ENCODE results near the gene UBLCP1. TPM values are rescaled to one million over a fixed set of nuclear protein-coding genes. Genes with fewer than 3 reads are reported as not detected.
"Not testable (repeated sequence)": the region's sequence is repeated elsewhere in the genome, so short reads cannot be mapped to it uniquely, and the experiment has no call there.

Gene UBLCP1
- total and polyA plus RNA-seq, 11 donors: 11.9 to 20.4 (median 14.4) TPM

- H3K4me1 ChIP-seq: no peaks in the 10 kb centered on the region
- intact Hi-C loops (cut with DNase I): no loop called here
- H3K27me3 ChIP-seq: no peaks in the 10 kb centered on the region
- no peak for TF ChIP-seq POLR2A (IDR thresholded peaks at IDR 0.05)
- TF ChIP-seq, protein P1, sequence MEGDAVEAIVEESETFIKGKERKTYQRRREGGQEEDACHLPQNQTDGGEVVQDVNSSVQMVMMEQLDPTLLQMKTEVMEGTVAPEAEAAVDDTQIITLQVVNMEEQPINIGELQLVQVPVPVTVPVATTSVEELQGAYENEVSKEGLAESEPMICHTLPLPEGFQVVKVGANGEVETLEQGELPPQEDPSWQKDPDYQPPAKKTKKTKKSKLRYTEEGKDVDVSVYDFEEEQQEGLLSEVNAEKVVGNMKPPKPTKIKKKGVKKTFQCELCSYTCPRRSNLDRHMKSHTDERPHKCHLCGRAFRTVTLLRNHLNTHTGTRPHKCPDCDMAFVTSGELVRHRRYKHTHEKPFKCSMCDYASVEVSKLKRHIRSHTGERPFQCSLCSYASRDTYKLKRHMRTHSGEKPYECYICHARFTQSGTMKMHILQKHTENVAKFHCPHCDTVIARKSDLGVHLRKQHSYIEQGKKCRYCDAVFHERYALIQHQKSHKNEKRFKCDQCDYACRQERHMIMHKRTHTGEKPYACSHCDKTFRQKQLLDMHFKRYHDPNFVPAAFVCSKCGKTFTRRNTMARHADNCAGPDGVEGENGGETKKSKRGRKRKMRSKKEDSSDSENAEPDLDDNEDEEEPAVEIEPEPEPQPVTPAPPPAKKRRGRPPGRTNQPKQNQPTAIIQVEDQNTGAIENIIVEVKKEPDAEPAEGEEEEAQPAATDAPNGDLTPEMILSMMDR (IDR thresholded peaks at IDR 0.05): no peak
- no peaks in the 10 kb centered on the region for H3K9me3 ChIP-seq
- H3K27ac ChIP-seq: no peak overlapping the region
- DNase-seq (no peak), ATAC-seq (no peak)
- H3K4me3 ChIP-seq: no peak overlapping the region
- no peaks in the 10 kb centered on the region for H3K36me3 ChIP-seq
- WGBS, 4 donors: 78 to 86% (median 84%) methylated on average over 3 of the region's 3 CpGs
Observed at GRCh38 chr5:159230657-159231056, 32.4 kb upstream of the UBLCP1 start.

GRCh38 chr5:159231167-159231566, 31.9 kb upstream of the UBLCP1 start:
- no peaks in the 10 kb centered on the region for H3K9me3 ChIP-seq
- H3K4me1 ChIP-seq: no peaks in the 10 kb centered on the region
- no peak for ATAC-seq
- H3K36me3 ChIP-seq: no peaks in the 10 kb centered on the region
- no peaks in the 10 kb centered on the region for H3K27me3 ChIP-seq
- 73 to 91% (median 82%) methylated on average over 2 of the region's 2 CpGs for WGBS, 4 donors
- H3K4me3 ChIP-seq: no peak overlapping the region
- no peak overlapping the region for H3K27ac ChIP-seq
- TF ChIP-seq POLR2A (IDR thresholded peaks at IDR 0.05): no peak
- TF ChIP-seq, protein P1 (IDR thresholded peaks at IDR 0.05): no peak
- intact Hi-C loops (cut with DNase I): no loop called here
- no peak for DNase-seq

GRCh38 chr5:159235871-159236520, 27.1 kb upstream of the UBLCP1 start:
- H3K4me3 ChIP-seq; H3K27ac ChIP-seq; H3K27me3 ChIP-seq; intact Hi-C loops (cut with DNase I); DNase-seq; H3K9me3 ChIP-seq; H3K36me3 ChIP-seq; ATAC-seq; H3K4me1 ChIP-seq: not testable (repeated sequence)
- WGBS, 4 donors: 86 to 97% (median 94%) methylated on average over 2 of the region's 2 CpGs

GRCh38 chr5:159240301-159240870, 22.7 kb upstream of the UBLCP1 start:
- intact Hi-C loops (cut with DNase I): no loop called here
- WGBS, 4 donors: 80 to 84% (median 82%) methylated on average over 4 of the region's 4 CpGs
- Histone ChIP-seq H3K27me3 (no peaks in the 10 kb centered on the region), H3K9me3 (no peaks in the 10 kb centered on the region), H3K4me1 (no peaks in the 10 kb centered on the region), H3K4me3 (no peak overlapping the region), H3K36me3 (no peaks in the 10 kb centered on the region), H3K27ac (no peak overlapping the region)
- no peak for ATAC-seq
- no peak for DNase-seq
- TF ChIP-seq POLR2A (IDR thresholded peaks at IDR 0.05): no peak
- TF ChIP-seq, protein P1 (IDR thresholded peaks at IDR 0.05): no peak

Measured in heart left ventricle (tissue), 16 donors.